PC-9 (cell line): Measurements from ENCODE around the gene RASGRF1.

ENCODE experiments used
- CTCF ChIP-seq: fragments of 200-600 bp; sonication (generic); conservative IDR thresholded peaks from 2 replicates; pipeline ENCODE4 v1.6.1; 2017; ENCODE audit warnings: mixed run types, antibody characterized with exemption, mild to moderate bottlenecking, moderate library complexity
- EZH2 ChIP-seq: fragments of 200-600 bp; sonication (generic); IDR thresholded peaks from 2 replicates; pipeline ENCODE4 v1.8.0; 2017; ENCODE audit warnings: antibody characterized with exemption, low read depth

GRCh38 chr15:79016527-79017170 lies 73.9 kb downstream of the RASGRF1 start:
- TF ChIP-seq CTCF (no peak), EZH2 (no peak)
